ENCODE data around the gene PLD6.

DNA sequence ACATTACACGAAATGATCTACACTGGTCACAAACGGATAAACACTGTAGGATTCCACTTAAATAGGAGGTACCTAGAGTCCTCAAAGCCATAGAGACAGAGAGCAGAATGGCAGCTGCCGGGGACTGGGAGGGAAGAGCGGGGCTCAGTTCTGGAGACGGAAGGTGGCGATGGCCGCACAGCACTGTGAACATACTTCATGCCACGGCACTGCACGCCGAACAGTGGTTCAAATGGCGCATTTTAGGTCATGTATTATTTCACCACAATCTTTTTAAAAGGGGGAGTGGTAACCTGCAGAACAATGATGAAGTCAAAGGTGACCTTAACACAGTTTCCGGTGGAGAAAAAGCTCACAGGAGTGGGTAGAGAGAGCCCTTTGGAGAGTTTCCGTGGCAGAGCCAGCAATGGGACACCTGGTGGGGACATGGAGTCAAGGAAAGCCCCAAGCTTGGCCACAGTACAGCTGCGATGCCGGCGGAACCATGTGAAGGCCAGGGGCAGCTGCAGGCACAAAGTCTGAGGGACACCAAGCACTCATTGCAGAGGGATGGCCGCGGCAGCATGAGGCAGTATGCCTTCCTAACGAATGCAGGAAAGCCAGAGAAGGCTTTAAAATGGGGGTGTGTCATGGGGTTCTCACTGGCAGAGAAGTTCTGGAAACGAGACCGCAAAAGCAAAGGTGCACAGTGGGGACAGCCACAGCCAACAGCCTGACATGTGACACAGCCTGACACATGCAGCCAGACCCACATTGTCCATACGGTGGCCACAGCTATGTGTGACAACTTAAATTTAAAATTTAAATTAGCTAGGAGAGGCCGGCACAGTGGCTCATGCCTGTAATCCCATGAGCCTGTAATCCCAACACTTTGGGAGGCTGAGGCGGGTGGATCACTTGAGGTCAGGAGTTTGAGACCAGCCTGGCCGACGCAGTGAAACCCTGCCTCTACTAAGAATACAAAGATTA is 23.6 kb upstream of the PLD6 start:
- TF ChIP-seq POLR2A (IDR thresholded peaks at IDR 0.05) (no peak), CTCF (IDR thresholded peaks at IDR 0.05) (no peak)

All from Peyer's patch (tissue), 4 donors.